ENCODE measurements around the gene A3GALT2.
"Not testable (repeated sequence)": the region's sequence is repeated elsewhere in the genome, so short reads cannot be mapped to it uniquely, and the experiment has no call there.

The A3GALT2 gene

GRCh38 chr1:33309351-33309750 is 11.5 kb downstream of the A3GALT2 start:
- DNase-seq = not testable (repeated sequence)

- no peak for DNase-seq
Observed at GRCh38 chr1:33307494-33307864, 13.4 kb downstream of the A3GALT2 start.

GRCh38 chr1:33306653-33307493 is 14.0 kb downstream of the A3GALT2 start:
- DNase-seq = no peak

- no peak for DNase-seq
Observed at GRCh38 chr1:33305816-33306652, 14.9 kb downstream of the A3GALT2 start.

GRCh38 chr1:33305016-33305415 is 15.9 kb downstream of the A3GALT2 start:
- DNase-seq = no peak

- DNase-seq = peak; percentile 33
Observed at GRCh38 chr1:33302325-33302724, 18.6 kb downstream of the A3GALT2 start.

- DNase-seq = no peak
Observed at GRCh38 chr1:33301273-33301984, 19.5 kb downstream of the A3GALT2 start.

- DNase-seq = no peak
Observed at GRCh38 chr1:33300673-33301072, 20.2 kb downstream of the A3GALT2 start.

- DNase-seq = no peak
Observed at GRCh38 chr1:33299461-33300155, 21.3 kb downstream of the A3GALT2 start.

GRCh38 chr1:33298623-33299277 is 22.1 kb downstream of the A3GALT2 start:
- peak; percentile 74 for DNase-seq

- DNase-seq = no peak
Observed at GRCh38 chr1:33297911-33298622, 22.8 kb downstream of the A3GALT2 start.

GRCh38 chr1:33296824-33297223 is 24.1 kb downstream of the A3GALT2 start:
- DNase-seq = no peak

- no peak for DNase-seq
Observed at GRCh38 chr1:33296082-33296458, 24.8 kb downstream of the A3GALT2 start.

GRCh38 chr1:33295450-33296081 is 25.3 kb downstream of the A3GALT2 start:
- peak; percentile 89 for DNase-seq

- DNase-seq = no peak
Observed at GRCh38 chr1:33295023-33295422, 25.9 kb downstream of the A3GALT2 start.

- DNase-seq = no peak
Observed at GRCh38 chr1:33294071-33295010, 26.6 kb downstream of the A3GALT2 start.

- no peak for DNase-seq
Observed at GRCh38 chr1:33292726-33293340, 28.1 kb downstream of the A3GALT2 start.

- DNase-seq = not testable (repeated sequence)
Observed at GRCh38 chr1:33290615-33291014, 30.3 kb downstream of the A3GALT2 start.

- no peak for DNase-seq
Observed at GRCh38 chr1:33289858-33290154, 31.1 kb downstream of the A3GALT2 start.
